ENCODE data around the gene BCAS4.

- no peak for TF ChIP-seq POLR2A (IDR thresholded peaks at IDR 0.05)
- TF ChIP-seq, protein P1, sequence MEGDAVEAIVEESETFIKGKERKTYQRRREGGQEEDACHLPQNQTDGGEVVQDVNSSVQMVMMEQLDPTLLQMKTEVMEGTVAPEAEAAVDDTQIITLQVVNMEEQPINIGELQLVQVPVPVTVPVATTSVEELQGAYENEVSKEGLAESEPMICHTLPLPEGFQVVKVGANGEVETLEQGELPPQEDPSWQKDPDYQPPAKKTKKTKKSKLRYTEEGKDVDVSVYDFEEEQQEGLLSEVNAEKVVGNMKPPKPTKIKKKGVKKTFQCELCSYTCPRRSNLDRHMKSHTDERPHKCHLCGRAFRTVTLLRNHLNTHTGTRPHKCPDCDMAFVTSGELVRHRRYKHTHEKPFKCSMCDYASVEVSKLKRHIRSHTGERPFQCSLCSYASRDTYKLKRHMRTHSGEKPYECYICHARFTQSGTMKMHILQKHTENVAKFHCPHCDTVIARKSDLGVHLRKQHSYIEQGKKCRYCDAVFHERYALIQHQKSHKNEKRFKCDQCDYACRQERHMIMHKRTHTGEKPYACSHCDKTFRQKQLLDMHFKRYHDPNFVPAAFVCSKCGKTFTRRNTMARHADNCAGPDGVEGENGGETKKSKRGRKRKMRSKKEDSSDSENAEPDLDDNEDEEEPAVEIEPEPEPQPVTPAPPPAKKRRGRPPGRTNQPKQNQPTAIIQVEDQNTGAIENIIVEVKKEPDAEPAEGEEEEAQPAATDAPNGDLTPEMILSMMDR (IDR thresholded peaks at IDR 0.05): no peak
Measured at GRCh38 chr20:50845566-50846215, 50.8 kb downstream of the BCAS4 start.
